Measurements from ENCODE around the gene MMP26.

The MMP26 gene

GRCh38 chr11:4682623-4683419 is 21.8 kb upstream of the MMP26 start:
- POLR2A ChIA-PET: no interaction called here

GRCh38 chr11:4684631-4685285 is 19.8 kb upstream of the MMP26 start:
- CTCF ChIA-PET: interaction anchor here (2.4 kb wide), 1 partner anchor 48 kb away, joined by 8 read pairs; the partner anchor contains the start of gene OR51D1
- H3K27ac ChIP-seq (ENCODE audit: extremely low read depth, low read depth, low read length): no peak overlapping the region

More at GRCh38 chr11:4682623-4683419, 21.8 kb upstream of the MMP26 start:
- H3K4me3 ChIP-seq (ENCODE audit: low read depth, low read length): no peak overlapping the region
- H3K27ac ChIP-seq (ENCODE audit: extremely low read depth, low read depth, low read length): no peak overlapping the region
- TF ChIP-seq ZNF501 (tag by site-specific recombination; IDR thresholded peaks at IDR 0.05) (no peak), ZNF792 (tag by site-specific recombination; IDR thresholded peaks at IDR 0.05) (no peak), GFI1B (tag by site-specific recombination; IDR thresholded peaks at IDR 0.05) (no peak), ZNF221 (tag by site-specific recombination; IDR thresholded peaks at IDR 0.05; ENCODE audit: borderline replicate concordance) (no peak), ZNF184 (tag by site-specific recombination; IDR thresholded peaks at IDR 0.05) (no peak), ZNF777 (tag by site-specific recombination; IDR thresholded peaks at IDR 0.05; ENCODE audit: borderline replicate concordance) (no peak), ZNF521 (tag by site-specific recombination; IDR thresholded peaks at IDR 0.05) (no peak), ZBTB6 (tag by site-specific recombination; IDR thresholded peaks at IDR 0.05) (no peak), GLI4 (tag by site-specific recombination; IDR thresholded peaks at IDR 0.05) (no peak), ZNF426 (tag by site-specific recombination; IDR thresholded peaks at IDR 0.05) (no peak), WT1 (tag by site-specific recombination; IDR thresholded peaks at IDR 0.05) (no peak), ZFP41 (tag by site-specific recombination; IDR thresholded peaks at IDR 0.05; ENCODE audit: borderline replicate concordance) (no peak), HOXC10 (CRISPR knock-in tag; IDR thresholded peaks at IDR 0.05) (no peak), ZNF202 (tag by site-specific recombination; IDR thresholded peaks at IDR 0.05; ENCODE audit: borderline replicate concordance) (no peak), CTCF (tag by site-specific recombination; IDR thresholded peaks at IDR 0.05) (no peak), ZNF335 (tag by site-specific recombination; conservative IDR thresholded peaks at IDR 0.05) (no peak), ZNF596 (tag by site-specific recombination; IDR thresholded peaks at IDR 0.05) (no peak), ZNF621 (tag by site-specific recombination; IDR thresholded peaks at IDR 0.05) (no peak)
- no peaks in the 10 kb centered on the region for H3K4me1 ChIP-seq (ENCODE audit: control insufficient read depth, insufficient read depth, low read length)
- H3K36me3 ChIP-seq (ENCODE audit: control insufficient read depth in 2 of 2, insufficient read depth in 1 of 2, low read length in 2 of 2): no peaks in the 10 kb centered on the region
- H3K9me3 ChIP-seq (ENCODE audit: control insufficient read depth, insufficient read depth, low read depth, low read length): no peaks in the 10 kb centered on the region
- CTCF ChIA-PET: interaction anchor here (0.7 to 1.5 kb wide), 3 partner anchors 15 to 47 kb away, joined by 3 to 4 read pairs (median 3); partner anchors contain the start of gene OR51E2

More at GRCh38 chr11:4684631-4685285, 19.8 kb upstream of the MMP26 start:
- Histone ChIP-seq H3K4me1 (ENCODE audit: control insufficient read depth, insufficient read depth, low read length) (no peaks in the 10 kb centered on the region), H3K4me3 (ENCODE audit: low read depth, low read length) (no peak overlapping the region), H3K9me3 (ENCODE audit: control insufficient read depth, insufficient read depth, low read depth, low read length) (no peaks in the 10 kb centered on the region), H3K36me3 (ENCODE audit: control insufficient read depth in 2 of 2, insufficient read depth in 1 of 2, low read length in 2 of 2) (no peaks in the 10 kb centered on the region)
- no peak for TF ChIP-seq GLI2 (tag by site-specific recombination; IDR thresholded peaks at IDR 0.05; ENCODE audit: borderline replicate concordance, low read depth)
- TF ChIP-seq ZNF560 (tag by site-specific recombination; IDR thresholded peaks at IDR 0.05; ENCODE audit: borderline replicate concordance): no peak
- TF ChIP-seq ZNF426 (tag by site-specific recombination; IDR thresholded peaks at IDR 0.05): no peak
- no peak for TF ChIP-seq ZNF791 (tag by site-specific recombination; IDR thresholded peaks at IDR 0.05)
- no peak for TF ChIP-seq OSR2 (tag by site-specific recombination; IDR thresholded peaks at IDR 0.05)
- TF ChIP-seq ZXDB (tag by site-specific recombination; IDR thresholded peaks at IDR 0.05): no peak
- no peak for TF ChIP-seq MYNN (tag by site-specific recombination; IDR thresholded peaks at IDR 0.05; ENCODE audit: borderline replicate concordance)
- TF ChIP-seq ZNF610 (tag by site-specific recombination; IDR thresholded peaks at IDR 0.05; ENCODE audit: borderline replicate concordance): no peak
- no peak for TF ChIP-seq ZNF513 (tag by site-specific recombination; IDR thresholded peaks at IDR 0.05)
- no peak for TF ChIP-seq ZNF768 (tag by site-specific recombination; IDR thresholded peaks at IDR 0.05)
- no peak for TF ChIP-seq ZNF121 (tag by site-specific recombination; IDR thresholded peaks at IDR 0.05)
- TF ChIP-seq ZNF530 (tag by site-specific recombination; IDR thresholded peaks at IDR 0.05; ENCODE audit: low read depth): no peak
- TF ChIP-seq ZFHX2 (tag by site-specific recombination; conservative IDR thresholded peaks at IDR 0.05): no peak
- TF ChIP-seq ZNF175 (tag by site-specific recombination; IDR thresholded peaks at IDR 0.05): no peak
- POLR2A ChIA-PET: no interaction called here

All from HEK293 (cell line).